DMS53 (cell line): Measurements from ENCODE around the gene AQP4.

Source experiments
- DNase-seq: peaks from one replicate; lab custom pipeline; 2025; lab: John Stamatoyannopoulos, UW

AQP4 gene

GRCh38 chr18:26865557-26865956 lies at the start of gene AQP4:
Gene AQP4 (minus strand): TSS chr18:26865707. CDS start chr18:26865689, 18 bp downstream.
- peak; percentile 48 for DNase-seq

GRCh38 chr18:26911840-26912239 lies 46.3 kb upstream of the AQP4 start:
- DNase-seq = peak; percentile 55

- peak; percentile 25 for DNase-seq
These were observed 44.2 kb upstream of the AQP4 start for GRCh38 chr18:26909599-26910290.

- DNase-seq = no peak
These were observed 43.4 kb upstream of the AQP4 start for GRCh38 chr18:26908906-26909305.

GRCh38 chr18:26902291-26902690 lies 36.8 kb upstream of the AQP4 start:
- DNase-seq = no peak

- DNase-seq = peak; percentile 45
These were observed 35.5 kb upstream of the AQP4 start for GRCh38 chr18:26901020-26901419.

- no peak for DNase-seq
These were observed 28.9 kb upstream of the AQP4 start for GRCh38 chr18:26894426-26894825.

GRCh38 chr18:26893996-26894395 lies 28.5 kb upstream of the AQP4 start:
- DNase-seq = no peak

- DNase-seq = no peak
These were observed 22.8 kb upstream of the AQP4 start for GRCh38 chr18:26888259-26888658.

GRCh38 chr18:26875040-26875654 lies 9.6 kb upstream of the AQP4 start:
- peak; percentile 46 for DNase-seq

- no peak for DNase-seq
These were observed 8.8 kb upstream of the AQP4 start for GRCh38 chr18:26874283-26874682.

- no peak for DNase-seq
These were observed 4.1 kb upstream of the AQP4 start for GRCh38 chr18:26869640-26870039.

- DNase-seq = no peak
These were observed 3.6 kb upstream of the AQP4 start for GRCh38 chr18:26868968-26869586.

- DNase-seq = no peak
These were observed 2.0 kb upstream of the AQP4 start for GRCh38 chr18:26867471-26867870.

GRCh38 chr18:26864658-26865057 lies 849 bp downstream of the AQP4 start:
- DNase-seq = peak; percentile 52

- peak; percentile 23 for DNase-seq
These were observed 1.5 kb downstream of the AQP4 start for GRCh38 chr18:26863921-26864497.

GRCh38 chr18:26863122-26863879 lies 2.2 kb downstream of the AQP4 start:
- DNase-seq = peak; percentile 90

- no peak for DNase-seq
These were observed 3.4 kb downstream of the AQP4 start for GRCh38 chr18:26862084-26862483.

- DNase-seq = no peak
These were observed 11.1 kb downstream of the AQP4 start for GRCh38 chr18:26854292-26854881.

GRCh38 chr18:26853401-26853800 lies 12.1 kb downstream of the AQP4 start:
- no peak for DNase-seq

- DNase-seq = no peak
These were observed 21.7 kb downstream of the AQP4 start for GRCh38 chr18:26843760-26844159.

GRCh38 chr18:26840965-26841364 lies 24.5 kb downstream of the AQP4 start:
- peak; percentile 20 for DNase-seq
